ENCODE data around the gene RSPO3. TPM values are rescaled to one million over a fixed set of nuclear protein-coding genes. Genes with fewer than 3 reads are reported as not detected.
"Not testable (repeated sequence)": the region's sequence is repeated elsewhere in the genome, so short reads cannot be mapped to it uniquely, and the experiment has no call there.

RSPO3 gene
- total RNA-seq, 2 experiments from 2014 or later, result not detected

- intact Hi-C loops (cut with micrococcal nuclease), result no loop called here
- POLR2A ChIA-PET, result no interaction called here
- H3K4me1 Mint-ChIP-seq (ENCODE audit: low read depth), result no peaks in the 10 kb centered on the region
- peaks cover 6% of the 10 kb centered on the region for H3K27me3 Mint-ChIP-seq
- no peaks in the 10 kb centered on the region for H3K9me3 Mint-ChIP-seq
- no peak for DNase-seq
- no peaks in the 10 kb centered on the region for H3K36me3 Mint-ChIP-seq
- no peak overlapping the region for H3K4me3 Mint-ChIP-seq
- H3K27ac Mint-ChIP-seq, result no peak overlapping the region
- CTCF ChIA-PET, result no interaction called here
These were observed 80.1 kb downstream of the RSPO3 start for GRCh38 chr6:127198549-127198948.

GRCh38 chr6:127199470-127199869 is 81.0 kb downstream of the RSPO3 start:
- Mint-ChIP-seq H3K9me3 (no peaks in the 10 kb centered on the region), H3K27ac (no peak overlapping the region), H3K4me3 (no peak overlapping the region), H3K27me3 (peaks cover 6% of the 10 kb centered on the region), H3K4me1 (ENCODE audit: low read depth) (no peaks in the 10 kb centered on the region), H3K36me3 (no peaks in the 10 kb centered on the region)
- POLR2A ChIA-PET, result no interaction called here
- DNase-seq, result no peak
- intact Hi-C loops (cut with micrococcal nuclease), result no loop called here
- CTCF ChIA-PET, result no interaction called here

- POLR2A ChIA-PET, result no interaction called here
- no peak overlapping the region for H3K4me3 Mint-ChIP-seq
- no peaks in the 10 kb centered on the region for H3K4me1 Mint-ChIP-seq (ENCODE audit: low read depth)
- DNase-seq, result no peak
- no peaks in the 10 kb centered on the region for H3K36me3 Mint-ChIP-seq
- CTCF ChIA-PET, result no interaction called here
- H3K27me3 Mint-ChIP-seq, result peaks cover 6% of the 10 kb centered on the region
- H3K9me3 Mint-ChIP-seq, result no peaks in the 10 kb centered on the region
- H3K27ac Mint-ChIP-seq, result no peak overlapping the region
- intact Hi-C loops (cut with micrococcal nuclease), result no loop called here
These were observed 81.6 kb downstream of the RSPO3 start for GRCh38 chr6:127200114-127200513.

- intact Hi-C loops (cut with micrococcal nuclease), result no loop called here
- ChIA-PET POLR2A (no interaction called here), CTCF (interaction anchor here (0.6 to 1.2 kb wide), 3 partner anchors 15 to 401 kb away, joined by 3 to 4 read pairs (median 3); partner anchors contain the start of gene RNF146)
- Mint-ChIP-seq H3K36me3 (no peaks in the 10 kb centered on the region), H3K9me3 (no peaks in the 10 kb centered on the region), H3K27me3 (peaks cover 8% of the 10 kb centered on the region), H3K4me1 (ENCODE audit: low read depth) (no peaks in the 10 kb centered on the region), H3K4me3 (no peak overlapping the region), H3K27ac (no peak overlapping the region)
- no peak for DNase-seq
These were observed 82.8 kb downstream of the RSPO3 start for GRCh38 chr6:127201321-127201720.

GRCh38 chr6:127202676-127203075 is 84.2 kb downstream of the RSPO3 start:
- intact Hi-C loops (cut with micrococcal nuclease), result no loop called here
- no peak for DNase-seq
- Mint-ChIP-seq H3K4me3 (no peak overlapping the region), H3K27me3 (peaks cover 12% of the 10 kb centered on the region), H3K36me3 (no peaks in the 10 kb centered on the region), H3K4me1 (ENCODE audit: low read depth) (no peaks in the 10 kb centered on the region), H3K9me3 (no peaks in the 10 kb centered on the region), H3K27ac (no peak overlapping the region)
- ChIA-PET POLR2A (no interaction called here), CTCF (no interaction called here)

- intact Hi-C loops (cut with micrococcal nuclease), result no loop called here
- Mint-ChIP-seq H3K4me1 (ENCODE audit: low read depth) (no peaks in the 10 kb centered on the region), H3K36me3 (no peaks in the 10 kb centered on the region), H3K27me3 (peaks cover 17% of the 10 kb centered on the region), H3K27ac (no peak overlapping the region), H3K4me3 (no peak overlapping the region), H3K9me3 (no peaks in the 10 kb centered on the region)
- POLR2A ChIA-PET, result no interaction called here
- CTCF ChIA-PET, result interaction anchor here (0.6 kb wide), 1 partner anchor 262 kb away, joined by 3 read pairs; no protein-coding TSS in a partner anchor
- no peak for DNase-seq
These were observed 85.8 kb downstream of the RSPO3 start for GRCh38 chr6:127204281-127204680.

GRCh38 chr6:127205036-127205435 is 86.6 kb downstream of the RSPO3 start:
- intact Hi-C loops (cut with micrococcal nuclease), result no loop called here
- no peak for DNase-seq
- ChIA-PET CTCF (no interaction called here), POLR2A (no interaction called here)
- no peaks in the 10 kb centered on the region for H3K9me3 Mint-ChIP-seq
- H3K4me3 Mint-ChIP-seq, result no peak overlapping the region
- no peaks in the 10 kb centered on the region for H3K36me3 Mint-ChIP-seq
- no peaks in the 10 kb centered on the region for H3K4me1 Mint-ChIP-seq (ENCODE audit: low read depth)
- H3K27me3 Mint-ChIP-seq, result peaks cover 17% of the 10 kb centered on the region
- no peak overlapping the region for H3K27ac Mint-ChIP-seq

GRCh38 chr6:127206531-127207095 is 88.1 kb downstream of the RSPO3 start:
- no peak for DNase-seq
- CTCF ChIA-PET, result no interaction called here
- Mint-ChIP-seq H3K27ac (no peak overlapping the region), H3K9me3 (no peaks in the 10 kb centered on the region), H3K4me1 (ENCODE audit: low read depth) (no peaks in the 10 kb centered on the region), H3K36me3 (no peaks in the 10 kb centered on the region), H3K4me3 (no peak overlapping the region), H3K27me3 (peaks cover 15% of the 10 kb centered on the region)
- POLR2A ChIA-PET, result no interaction called here
- intact Hi-C loops (cut with micrococcal nuclease), result no loop called here

GRCh38 chr6:127207591-127208120 is 89.2 kb downstream of the RSPO3 start:
- ChIA-PET CTCF (no interaction called here), POLR2A (no interaction called here)
- H3K27ac Mint-ChIP-seq, result no peak overlapping the region
- H3K4me1 Mint-ChIP-seq (ENCODE audit: low read depth), result no peaks in the 10 kb centered on the region
- peaks cover 18% of the 10 kb centered on the region for H3K27me3 Mint-ChIP-seq
- no peaks in the 10 kb centered on the region for H3K9me3 Mint-ChIP-seq
- intact Hi-C loops (cut with micrococcal nuclease), result no loop called here
- no peak overlapping the region for H3K4me3 Mint-ChIP-seq
- no peak for DNase-seq
- no peaks in the 10 kb centered on the region for H3K36me3 Mint-ChIP-seq

GRCh38 chr6:127210725-127211124 is 92.3 kb downstream of the RSPO3 start:
- no peak for DNase-seq
- H3K4me1 Mint-ChIP-seq (ENCODE audit: low read depth), result no peaks in the 10 kb centered on the region
- no peaks in the 10 kb centered on the region for H3K36me3 Mint-ChIP-seq
- H3K4me3 Mint-ChIP-seq, result no peak overlapping the region
- intact Hi-C loops (cut with micrococcal nuclease), result no loop called here
- H3K27ac Mint-ChIP-seq, result no peak overlapping the region
- no peaks in the 10 kb centered on the region for H3K9me3 Mint-ChIP-seq
- H3K27me3 Mint-ChIP-seq, result peaks cover 18% of the 10 kb centered on the region
- ChIA-PET POLR2A (no interaction called here), CTCF (interaction anchor here (0.5 to 2.2 kb wide), 2 partner anchors 20 to 56 kb away, joined by 3 to 6 read pairs; partner anchors contain the start of gene RNF146)

- intact Hi-C loops (cut with micrococcal nuclease), result no loop called here
- no peaks in the 10 kb centered on the region for H3K4me1 Mint-ChIP-seq (ENCODE audit: low read depth)
- no peak for DNase-seq
- ChIA-PET POLR2A (no interaction called here), CTCF (no interaction called here)
- no peaks in the 10 kb centered on the region for H3K9me3 Mint-ChIP-seq
- H3K27me3 Mint-ChIP-seq, result peaks cover 17% of the 10 kb centered on the region
- no peak overlapping the region for H3K4me3 Mint-ChIP-seq
- H3K36me3 Mint-ChIP-seq, result no peaks in the 10 kb centered on the region
- H3K27ac Mint-ChIP-seq, result no peak overlapping the region
These were observed 93.9 kb downstream of the RSPO3 start for GRCh38 chr6:127212376-127212775.

- H3K4me1 Mint-ChIP-seq (ENCODE audit: low read depth); intact Hi-C loops (cut with micrococcal nuclease); H3K9me3 Mint-ChIP-seq; H3K4me3 Mint-ChIP-seq; H3K27me3 Mint-ChIP-seq; DNase-seq; POLR2A ChIA-PET; CTCF ChIA-PET; H3K36me3 Mint-ChIP-seq; H3K27ac Mint-ChIP-seq: not testable (repeated sequence)
These were observed 95.6 kb downstream of the RSPO3 start for GRCh38 chr6:127214032-127214431.

- CTCF ChIA-PET; H3K9me3 Mint-ChIP-seq; POLR2A ChIA-PET; intact Hi-C loops (cut with micrococcal nuclease); H3K36me3 Mint-ChIP-seq; H3K27ac Mint-ChIP-seq; DNase-seq; H3K4me3 Mint-ChIP-seq; H3K4me1 Mint-ChIP-seq (ENCODE audit: low read depth): not testable (repeated sequence)
- H3K27me3 Mint-ChIP-seq, result peaks cover 11% of the 10 kb centered on the region
These were observed 96.1 kb downstream of the RSPO3 start for GRCh38 chr6:127214531-127214930.
